ENCODE measurements around the gene ZFP36.

DNA sequence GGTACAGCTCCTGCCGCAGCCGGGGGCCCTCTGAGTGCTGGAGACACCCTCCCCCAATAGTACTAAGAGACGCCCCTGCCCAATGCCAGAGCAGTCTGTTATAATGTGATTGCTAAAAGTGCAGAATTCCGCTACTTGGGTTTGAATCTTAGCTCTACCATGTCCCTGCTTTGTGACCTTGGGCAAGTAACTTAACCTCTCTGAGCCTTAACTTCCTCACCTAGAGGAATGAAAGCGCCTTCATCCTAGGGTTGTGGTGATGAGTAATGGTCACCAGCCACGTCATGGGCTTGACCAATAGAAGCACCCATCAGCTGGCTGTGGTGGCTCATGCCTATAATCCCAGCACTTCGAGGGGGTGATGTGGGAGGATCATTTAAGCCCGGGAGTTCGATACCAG is 12.4 kb downstream of the ZFP36 start:
- TF ChIP-seq, protein P1, sequence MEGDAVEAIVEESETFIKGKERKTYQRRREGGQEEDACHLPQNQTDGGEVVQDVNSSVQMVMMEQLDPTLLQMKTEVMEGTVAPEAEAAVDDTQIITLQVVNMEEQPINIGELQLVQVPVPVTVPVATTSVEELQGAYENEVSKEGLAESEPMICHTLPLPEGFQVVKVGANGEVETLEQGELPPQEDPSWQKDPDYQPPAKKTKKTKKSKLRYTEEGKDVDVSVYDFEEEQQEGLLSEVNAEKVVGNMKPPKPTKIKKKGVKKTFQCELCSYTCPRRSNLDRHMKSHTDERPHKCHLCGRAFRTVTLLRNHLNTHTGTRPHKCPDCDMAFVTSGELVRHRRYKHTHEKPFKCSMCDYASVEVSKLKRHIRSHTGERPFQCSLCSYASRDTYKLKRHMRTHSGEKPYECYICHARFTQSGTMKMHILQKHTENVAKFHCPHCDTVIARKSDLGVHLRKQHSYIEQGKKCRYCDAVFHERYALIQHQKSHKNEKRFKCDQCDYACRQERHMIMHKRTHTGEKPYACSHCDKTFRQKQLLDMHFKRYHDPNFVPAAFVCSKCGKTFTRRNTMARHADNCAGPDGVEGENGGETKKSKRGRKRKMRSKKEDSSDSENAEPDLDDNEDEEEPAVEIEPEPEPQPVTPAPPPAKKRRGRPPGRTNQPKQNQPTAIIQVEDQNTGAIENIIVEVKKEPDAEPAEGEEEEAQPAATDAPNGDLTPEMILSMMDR (IDR thresholded peaks at IDR 0.05; ENCODE audit: insufficient read depth, low read depth, low read length), result no peak
- no peak for TF ChIP-seq EZH2 (IDR thresholded peaks at IDR 0.05; ENCODE audit: insufficient read depth, low read length)
